ENCODE measurements around the gene ACTG1.

DNA sequence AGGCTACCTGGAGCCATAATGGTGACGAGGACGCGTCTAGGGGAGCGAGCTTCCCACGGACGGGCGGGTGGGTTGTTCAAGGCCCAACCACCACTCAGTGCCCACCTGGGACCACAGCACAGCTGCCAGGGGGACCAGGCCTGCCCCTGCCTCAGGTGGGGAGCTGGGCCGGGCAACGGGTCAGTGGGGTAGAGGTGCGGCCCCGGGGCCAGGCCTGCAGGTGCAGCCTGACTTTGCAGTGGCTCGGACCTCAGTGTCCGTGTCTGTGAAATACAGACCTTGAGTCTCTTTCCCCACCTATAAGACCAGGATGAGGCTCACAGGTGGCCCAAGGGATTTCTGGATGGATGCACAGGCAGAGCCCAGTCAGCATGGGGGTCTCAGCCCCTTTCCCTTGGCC is 43.3 kb downstream of the ACTG1 start:
- TF ChIP-seq, protein P1, sequence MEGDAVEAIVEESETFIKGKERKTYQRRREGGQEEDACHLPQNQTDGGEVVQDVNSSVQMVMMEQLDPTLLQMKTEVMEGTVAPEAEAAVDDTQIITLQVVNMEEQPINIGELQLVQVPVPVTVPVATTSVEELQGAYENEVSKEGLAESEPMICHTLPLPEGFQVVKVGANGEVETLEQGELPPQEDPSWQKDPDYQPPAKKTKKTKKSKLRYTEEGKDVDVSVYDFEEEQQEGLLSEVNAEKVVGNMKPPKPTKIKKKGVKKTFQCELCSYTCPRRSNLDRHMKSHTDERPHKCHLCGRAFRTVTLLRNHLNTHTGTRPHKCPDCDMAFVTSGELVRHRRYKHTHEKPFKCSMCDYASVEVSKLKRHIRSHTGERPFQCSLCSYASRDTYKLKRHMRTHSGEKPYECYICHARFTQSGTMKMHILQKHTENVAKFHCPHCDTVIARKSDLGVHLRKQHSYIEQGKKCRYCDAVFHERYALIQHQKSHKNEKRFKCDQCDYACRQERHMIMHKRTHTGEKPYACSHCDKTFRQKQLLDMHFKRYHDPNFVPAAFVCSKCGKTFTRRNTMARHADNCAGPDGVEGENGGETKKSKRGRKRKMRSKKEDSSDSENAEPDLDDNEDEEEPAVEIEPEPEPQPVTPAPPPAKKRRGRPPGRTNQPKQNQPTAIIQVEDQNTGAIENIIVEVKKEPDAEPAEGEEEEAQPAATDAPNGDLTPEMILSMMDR (conservative IDR thresholded peaks at IDR 0.05; ENCODE audit: low read length) = no peak
- no peak for TF ChIP-seq EZH2phosphoT487 (IDR thresholded peaks at IDR 0.05; ENCODE audit: borderline replicate concordance, low read depth, low read length)
